Endothelial cell of umbilical vein (primary cell): Measurements from ENCODE around the gene PDE6D.

Source experiments
- EZH2 ChIP-seq: IDR thresholded peaks from 2 replicates; pipeline ENCODE4 v1.6.1; 2012; ENCODE audit warnings: borderline replicate concordance, low read depth, mild to moderate bottlenecking, moderate library complexity, low read length, inconsistent platforms; ENCODE audit not compliant: severe bottlenecking
- FOS ChIP-seq: IDR thresholded peaks from 2 replicates; pipeline ENCODE4 v1.6.1; 2011; ENCODE audit warnings: mild to moderate bottlenecking, low read length, moderate library complexity, borderline replicate concordance; ENCODE audit not compliant: insufficient read depth
- GATA2 ChIP-seq: IDR thresholded peaks from 2 replicates; pipeline ENCODE4 v1.7.0; 2011; ENCODE audit warnings: low read depth, mild to moderate bottlenecking, moderate library complexity, mixed read lengths, low read length; ENCODE audit not compliant: insufficient read length, insufficient read depth
- JUN ChIP-seq: IDR thresholded peaks from 2 replicates; pipeline ENCODE4 v1.6.1; 2011; ENCODE audit warnings: borderline replicate concordance, low read depth; ENCODE audit not compliant: insufficient read length, insufficient read depth
- MYC ChIP-seq: IDR thresholded peaks from one replicate; pipeline ENCODE4 v1.6.1; 2011; ENCODE audit warnings: mild to moderate bottlenecking, low read depth, low read length
- POLR2A ChIP-seq: IDR thresholded peaks from 2 replicates; pipeline ENCODE4 v1.6.1; 2012; ENCODE audit warnings: low read depth, mild to moderate bottlenecking, control low read depth, low read length
- POLR2AphosphoS5 ChIP-seq: IDR thresholded peaks from 2 replicates; pipeline ENCODE4 v1.6.1; 2012; ENCODE audit warnings: low read depth, mild to moderate bottlenecking, control low read depth, low read length, moderate library complexity; ENCODE audit not compliant: insufficient read depth
- TF ChIP-seq, protein P1 (sequence below): IDR thresholded peaks from 2 replicates; pipeline ENCODE4 v1.6.1; 2011; ENCODE audit not compliant: insufficient read depth, insufficient read length
- TF ChIP-seq, protein P2 (sequence below), 2 donors: IDR thresholded peaks; 1 replicate in 1 of 2; 2 replicates in 1 of 2; pipeline ENCODE4 v1.5.1; 2011; ENCODE audit warnings: low read length in 2 of 2, mild to moderate bottlenecking in 2 of 2, moderate library complexity in 2 of 2, control low read depth in 1 of 2, inconsistent platforms in 1 of 2, low read depth in 1 of 2; ENCODE audit not compliant: insufficient read depth in 1 of 2; ENCODE audit errors: extremely low read depth in 1 of 2

GRCh38 chr2:231715499-231715837 lies 65.6 kb downstream of the PDE6D start:
- TF ChIP-seq POLR2A = no peak
- no peak for TF ChIP-seq POLR2AphosphoS5
- no peak for TF ChIP-seq MYC
- TF ChIP-seq, protein P1, sequence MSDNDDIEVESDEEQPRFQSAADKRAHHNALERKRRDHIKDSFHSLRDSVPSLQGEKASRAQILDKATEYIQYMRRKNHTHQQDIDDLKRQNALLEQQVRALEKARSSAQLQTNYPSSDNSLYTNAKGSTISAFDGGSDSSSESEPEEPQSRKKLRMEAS = no peak
- no peak for TF ChIP-seq EZH2
- TF ChIP-seq, protein P2, sequence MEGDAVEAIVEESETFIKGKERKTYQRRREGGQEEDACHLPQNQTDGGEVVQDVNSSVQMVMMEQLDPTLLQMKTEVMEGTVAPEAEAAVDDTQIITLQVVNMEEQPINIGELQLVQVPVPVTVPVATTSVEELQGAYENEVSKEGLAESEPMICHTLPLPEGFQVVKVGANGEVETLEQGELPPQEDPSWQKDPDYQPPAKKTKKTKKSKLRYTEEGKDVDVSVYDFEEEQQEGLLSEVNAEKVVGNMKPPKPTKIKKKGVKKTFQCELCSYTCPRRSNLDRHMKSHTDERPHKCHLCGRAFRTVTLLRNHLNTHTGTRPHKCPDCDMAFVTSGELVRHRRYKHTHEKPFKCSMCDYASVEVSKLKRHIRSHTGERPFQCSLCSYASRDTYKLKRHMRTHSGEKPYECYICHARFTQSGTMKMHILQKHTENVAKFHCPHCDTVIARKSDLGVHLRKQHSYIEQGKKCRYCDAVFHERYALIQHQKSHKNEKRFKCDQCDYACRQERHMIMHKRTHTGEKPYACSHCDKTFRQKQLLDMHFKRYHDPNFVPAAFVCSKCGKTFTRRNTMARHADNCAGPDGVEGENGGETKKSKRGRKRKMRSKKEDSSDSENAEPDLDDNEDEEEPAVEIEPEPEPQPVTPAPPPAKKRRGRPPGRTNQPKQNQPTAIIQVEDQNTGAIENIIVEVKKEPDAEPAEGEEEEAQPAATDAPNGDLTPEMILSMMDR (IDR thresholded peaks at IDR 0.05; ENCODE audit: extremely low read depth in 1 of 2, insufficient read depth in 1 of 2, low read depth in 1 of 2, low read length in 2 of 2) = no peak
- TF ChIP-seq JUN = no peak
- no peak for TF ChIP-seq GATA2
- no peak for TF ChIP-seq FOS
